ENCODE measurements around the gene ALG11.
A peak's percentile ranks its signal among the peaks of the same experiment; 100 is the strongest.

The ALG11 gene

DNA sequence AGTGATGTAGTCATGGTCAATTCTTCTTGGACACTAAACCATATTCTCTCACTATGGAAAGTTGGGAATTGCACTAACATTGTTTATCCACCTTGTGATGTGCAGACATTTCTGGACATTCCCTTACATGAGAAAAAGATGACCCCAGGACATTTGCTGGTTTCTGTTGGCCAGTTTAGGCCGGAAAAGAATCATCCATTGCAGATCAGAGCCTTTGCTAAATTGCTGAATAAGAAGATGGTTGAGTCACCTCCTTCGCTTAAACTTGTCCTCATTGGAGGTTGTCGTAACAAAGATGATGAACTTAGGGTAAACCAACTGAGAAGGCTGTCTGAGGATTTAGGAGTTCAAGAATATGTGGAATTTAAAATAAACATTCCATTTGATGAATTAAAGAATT, 12.3 kb downstream of the ALG11 start, which contains the start of gene UTP14C:
TSS of gene UTP14C (plus strand) at position 211 of the 400 bp plus-strand sequence. CDS start 4,114 bp downstream, outside the sequence.
- Histone ChIP-seq H3K27me3 (ENCODE audit: insufficient read depth, low read length, poor library complexity, severe bottlenecking) (no peaks in the 10 kb centered on the region), H3K9me3 (ENCODE audit: insufficient read depth, low read depth, low read length) (no peaks in the 10 kb centered on the region), H3K4me1 (ENCODE audit: insufficient read depth, low read length, poor library complexity, severe bottlenecking) (no peaks in the 10 kb centered on the region), H3K9me2 (replicated peaks; ENCODE audit: low read depth, low read length) (no peaks in the 10 kb centered on the region), H3K36me3 (ENCODE audit: insufficient read depth, low read length) (peaks cover 23% of the 10 kb centered on the region; the same call in 1 of the 2 replicates), H3K79me2 (ENCODE audit: insufficient read depth, low read length) (no peaks in the 10 kb centered on the region; the same call in 1 of the 2 replicates), H3F3A (ENCODE audit: low read depth) (no peaks in the 10 kb centered on the region), H3K9ac (ENCODE audit: low read depth, low read length, poor library complexity, severe bottlenecking) (no peak within 1 kb of the TSS), H3K4me2 (ENCODE audit: low read depth, low read length, poor library complexity, severe bottlenecking) (no peak within 1 kb of the TSS), H2AFZ (ENCODE audit: low read length) (no peak within 1 kb of the TSS), H3K4me3 (ENCODE audit: low read length, poor library complexity, severe bottlenecking) (no peak within 1 kb of the TSS), H4K20me1 (ENCODE audit: insufficient read depth, low read length, poor library complexity, severe bottlenecking) (no peaks in the 10 kb centered on the region)
- TF ChIP-seq, protein P1, sequence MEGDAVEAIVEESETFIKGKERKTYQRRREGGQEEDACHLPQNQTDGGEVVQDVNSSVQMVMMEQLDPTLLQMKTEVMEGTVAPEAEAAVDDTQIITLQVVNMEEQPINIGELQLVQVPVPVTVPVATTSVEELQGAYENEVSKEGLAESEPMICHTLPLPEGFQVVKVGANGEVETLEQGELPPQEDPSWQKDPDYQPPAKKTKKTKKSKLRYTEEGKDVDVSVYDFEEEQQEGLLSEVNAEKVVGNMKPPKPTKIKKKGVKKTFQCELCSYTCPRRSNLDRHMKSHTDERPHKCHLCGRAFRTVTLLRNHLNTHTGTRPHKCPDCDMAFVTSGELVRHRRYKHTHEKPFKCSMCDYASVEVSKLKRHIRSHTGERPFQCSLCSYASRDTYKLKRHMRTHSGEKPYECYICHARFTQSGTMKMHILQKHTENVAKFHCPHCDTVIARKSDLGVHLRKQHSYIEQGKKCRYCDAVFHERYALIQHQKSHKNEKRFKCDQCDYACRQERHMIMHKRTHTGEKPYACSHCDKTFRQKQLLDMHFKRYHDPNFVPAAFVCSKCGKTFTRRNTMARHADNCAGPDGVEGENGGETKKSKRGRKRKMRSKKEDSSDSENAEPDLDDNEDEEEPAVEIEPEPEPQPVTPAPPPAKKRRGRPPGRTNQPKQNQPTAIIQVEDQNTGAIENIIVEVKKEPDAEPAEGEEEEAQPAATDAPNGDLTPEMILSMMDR (conservative IDR thresholded peaks at IDR 0.05; ENCODE audit: low read length) = no peak
- no peak for TF ChIP-seq EZH2phosphoT487 (IDR thresholded peaks at IDR 0.05; ENCODE audit: borderline replicate concordance)

DNA sequence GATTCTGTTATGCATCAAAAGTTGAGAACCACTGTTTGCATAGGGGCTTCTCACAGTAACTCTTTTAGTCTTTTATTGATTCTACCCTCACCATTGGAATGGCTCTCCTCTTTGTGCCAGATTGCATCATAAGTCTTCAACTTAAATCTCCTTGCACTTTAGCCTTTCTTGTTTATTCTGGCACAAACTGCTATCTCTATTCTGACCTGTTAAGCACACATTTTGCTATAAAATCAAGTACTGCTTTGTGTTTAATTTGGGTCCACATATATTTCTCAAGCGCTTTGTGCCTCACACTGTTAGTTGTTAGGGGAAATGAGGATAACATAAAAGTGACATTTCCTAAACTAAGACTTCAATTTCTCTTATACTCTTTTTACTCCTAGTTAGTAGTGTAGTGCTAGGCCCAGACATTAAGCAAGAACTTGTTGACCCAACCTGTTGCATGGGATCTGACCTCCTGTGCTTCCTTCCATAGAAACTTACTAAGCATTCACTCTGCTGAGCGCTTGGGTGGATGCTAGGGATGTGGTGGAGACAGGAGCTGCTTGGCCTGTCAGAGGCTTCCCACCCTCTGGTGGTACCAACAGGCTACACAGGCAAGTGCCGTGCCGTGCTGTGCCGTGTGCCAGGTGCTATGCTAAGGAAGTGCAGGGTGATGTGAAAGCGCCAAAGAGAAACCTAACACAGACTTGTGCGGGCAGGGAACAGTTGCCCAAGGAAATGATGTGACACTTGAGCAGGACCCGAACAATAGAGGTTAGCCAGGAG, 13.5 kb downstream of the ALG11 start:
- TF ChIP-seq, protein P1 (conservative IDR thresholded peaks at IDR 0.05; ENCODE audit: low read length) = no peak
- TF ChIP-seq EZH2phosphoT487 (IDR thresholded peaks at IDR 0.05; ENCODE audit: borderline replicate concordance) = no peak
- Histone ChIP-seq H3K36me3 (ENCODE audit: insufficient read depth, low read length) (peaks cover 13% of the 10 kb centered on the region; the same call in 1 of the 2 replicates), H3K4me1 (ENCODE audit: insufficient read depth, low read length, poor library complexity, severe bottlenecking) (peaks cover under 1% of the 10 kb centered on the region), H3K4me2 (ENCODE audit: low read depth, low read length, poor library complexity, severe bottlenecking) (no peak overlapping the region), H3F3A (ENCODE audit: low read depth) (no peaks in the 10 kb centered on the region), H3K9me3 (ENCODE audit: insufficient read depth, low read depth, low read length) (no peaks in the 10 kb centered on the region), H4K20me1 (ENCODE audit: insufficient read depth, low read length, poor library complexity, severe bottlenecking) (no peaks in the 10 kb centered on the region), H2AFZ (ENCODE audit: low read length) (no peak overlapping the region), H3K9me2 (replicated peaks; ENCODE audit: low read depth, low read length) (no peaks in the 10 kb centered on the region), H3K27me3 (ENCODE audit: insufficient read depth, low read length, poor library complexity, severe bottlenecking) (no peaks in the 10 kb centered on the region), H3K4me3 (ENCODE audit: low read length, poor library complexity, severe bottlenecking) (no peak overlapping the region), H3K9ac (ENCODE audit: low read depth, low read length, poor library complexity, severe bottlenecking) (no peak overlapping the region), H3K79me2 (ENCODE audit: insufficient read depth, low read length) (no peaks in the 10 kb centered on the region)

DNA sequence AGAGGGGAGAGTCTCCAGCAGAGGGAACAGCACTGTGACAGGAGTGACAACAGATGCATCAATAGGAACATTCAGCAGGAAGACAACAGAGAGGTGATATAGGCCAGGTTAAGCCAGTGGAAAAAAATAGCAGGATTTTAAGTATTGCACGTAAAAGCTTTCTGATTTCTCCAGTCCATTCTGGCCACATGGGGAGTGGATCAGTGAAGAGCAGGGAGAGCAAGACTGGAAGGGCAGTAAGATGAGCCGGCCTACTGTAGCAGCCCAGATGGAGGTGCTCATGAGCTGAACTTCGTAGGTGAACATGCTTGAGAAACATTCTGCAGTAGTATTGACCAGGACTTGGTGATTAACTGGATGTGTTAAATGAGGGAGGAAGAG, 14.0 kb downstream of the ALG11 start:
- H3K9ac ChIP-seq (ENCODE audit: low read depth, low read length, poor library complexity, severe bottlenecking) = peak overlapping the region; percentile 54
- TF ChIP-seq EZH2phosphoT487 (IDR thresholded peaks at IDR 0.05; ENCODE audit: borderline replicate concordance) = no peak
- TF ChIP-seq, protein P1 (conservative IDR thresholded peaks at IDR 0.05; ENCODE audit: low read length) = peak; percentile 56
- H3K9me3 ChIP-seq (ENCODE audit: insufficient read depth, low read depth, low read length) = no peaks in the 10 kb centered on the region
- H3K4me1 ChIP-seq (ENCODE audit: insufficient read depth, low read length, poor library complexity, severe bottlenecking) = peaks cover 3% of the 10 kb centered on the region
- H2AFZ ChIP-seq (ENCODE audit: low read length) = no peak overlapping the region
- no peaks in the 10 kb centered on the region for H3K9me2 ChIP-seq (replicated peaks; ENCODE audit: low read depth, low read length)
- peaks cover 11% of the 10 kb centered on the region; the same call in 1 of the 2 replicates for H3K36me3 ChIP-seq (ENCODE audit: insufficient read depth, low read length)
- no peaks in the 10 kb centered on the region for H3K27me3 ChIP-seq (ENCODE audit: insufficient read depth, low read length, poor library complexity, severe bottlenecking)
- H3K4me2 ChIP-seq (ENCODE audit: low read depth, low read length, poor library complexity, severe bottlenecking) = peak overlapping the region; percentile 3
- H3K4me3 ChIP-seq (ENCODE audit: low read length, poor library complexity, severe bottlenecking) = no peak overlapping the region
- no peaks in the 10 kb centered on the region for H3F3A ChIP-seq (ENCODE audit: low read depth)
- no peaks in the 10 kb centered on the region for H4K20me1 ChIP-seq (ENCODE audit: insufficient read depth, low read length, poor library complexity, severe bottlenecking)
- H3K79me2 ChIP-seq (ENCODE audit: insufficient read depth, low read length) = no peaks in the 10 kb centered on the region

All from Loucy (cell line).